Neural cell (in vitro differentiated cells): ENCODE data around the gene ZNF593. TPM values are rescaled to one million over a fixed set of nuclear protein-coding genes. Genes with fewer than 3 reads are reported as not detected.

ENCODE experiments used
- H2AFZ ChIP-seq: fragments of 200-600, 300-800 bp; sonication (generic), shearing (Covaris generic); 2 replicates; pipeline ENCODE4 v1.6.0; 2014; ENCODE audit warnings: low read depth, mild to moderate bottlenecking, antibody characterized with exemption, low read length, moderate library complexity
- H3F3A ChIP-seq: fragments of 200-600 bp; shearing (Covaris generic); 2 replicates; pipeline ENCODE4 v1.6.1; 2016; ENCODE audit warnings: mild to moderate bottlenecking, moderate library complexity, mixed read lengths, antibody characterized with exemption, low read length; ENCODE audit not compliant: insufficient read depth, poor library complexity, severe bottlenecking
- H3K27ac ChIP-seq: fragments of 200-600, 300-800 bp; sonication (generic), shearing (Covaris generic); 2 replicates; pipeline ENCODE4 v1.5.1; 2014; ENCODE audit warnings: mild to moderate bottlenecking, low read length, moderate library complexity
- H3K27me3 ChIP-seq: fragments of 300-800, 200-600 bp; sonication (generic), shearing (Covaris generic); 2 replicates; pipeline ENCODE4 v1.6.0; 2014; ENCODE audit warnings: mild to moderate bottlenecking, low read depth, low read length, moderate library complexity; ENCODE audit not compliant: insufficient read depth
- H3K36me3 ChIP-seq: fragments of 300-800, 200-600 bp; sonication (generic), shearing (Covaris generic); 2 replicates; pipeline ENCODE4 v1.5.1; 2014; ENCODE audit warnings: mild to moderate bottlenecking, antibody characterized with exemption, low read length, moderate library complexity; ENCODE audit not compliant: insufficient read depth
- H3K4me2 ChIP-seq: fragments of 300-800, 200-600 bp; sonication (generic), shearing (Covaris generic); 2 replicates; pipeline ENCODE4 v1.6.0; 2014; ENCODE audit warnings: mild to moderate bottlenecking, low read length
- H3K4me3 ChIP-seq: fragments of 300-800, 200-600 bp; sonication (generic), shearing (Covaris generic); 2 replicates; pipeline ENCODE4 v1.5.1; 2014; ENCODE audit warnings: mild to moderate bottlenecking, low read length, moderate library complexity
- H3K79me2 ChIP-seq: fragments of 200-600 bp; shearing (Covaris generic); replicated peaks from 2 replicates; pipeline ENCODE4 v1.6.0; 2014; ENCODE audit warnings: mild to moderate bottlenecking, low read length, moderate library complexity; ENCODE audit not compliant: insufficient read depth
- H3K9ac ChIP-seq: fragments of 300-800, 200-600 bp; sonication (generic), shearing (Covaris generic); 2 replicates; pipeline ENCODE4 v1.6.1; 2016; ENCODE audit warnings: mild to moderate bottlenecking, low read length, mixed read lengths
- H3K9me2 ChIP-seq: fragments of 200-600 bp; shearing (Covaris generic); 2 replicates; pipeline ENCODE4 v1.6.1; 2016; ENCODE audit warnings: mild to moderate bottlenecking, low read length, mixed read lengths; ENCODE audit not compliant: insufficient read depth
- H3K9me3 ChIP-seq: fragments of 200-600, 300-800 bp; sonication (generic), shearing (Covaris generic); 2 replicates; pipeline ENCODE4 v1.6.1; 2016; ENCODE audit warnings: mild to moderate bottlenecking, mixed run types, low read length, moderate library complexity, mixed read lengths
- H4K20me1 ChIP-seq: fragments of 200-600 bp; shearing (Covaris generic); 2 replicates; pipeline ENCODE4 v1.6.1; 2016; ENCODE audit warnings: mild to moderate bottlenecking, mixed run types; ENCODE audit not compliant: insufficient read depth
- EP300 ChIP-seq: fragments of 450-650 bp; conservative IDR thresholded peaks from 2 replicates; pipeline ENCODE4 v1.6.1; 2014; ENCODE audit warnings: antibody characterized with exemption, mild to moderate bottlenecking, moderate library complexity; ENCODE audit not compliant: poor library complexity, severe bottlenecking
- EZH2 ChIP-seq: fragments of 200-600, 300-800 bp; shearing (Covaris generic), sonication (generic); IDR thresholded peaks from 2 replicates; pipeline ENCODE4 v1.6.1; 2014; ENCODE audit warnings: antibody characterized with exemption, low read length, borderline replicate concordance, mild to moderate bottlenecking; ENCODE audit not compliant: insufficient read depth, poor library complexity, severe bottlenecking
- MXI1 ChIP-seq: fragments of 450-650 bp; conservative IDR thresholded peaks from 2 replicates; pipeline ENCODE4 v1.6.1; 2014; ENCODE audit warnings: antibody characterized with exemption, mild to moderate bottlenecking; ENCODE audit not compliant: poor library complexity, severe bottlenecking
- POLR2AphosphoS5 ChIP-seq: IDR thresholded peaks from 2 replicates; pipeline ENCODE4 v1.6.1; 2012
- RAD21 ChIP-seq: fragments of 450-650 bp; conservative IDR thresholded peaks from 2 replicates; pipeline ENCODE4 v1.6.1; 2014; ENCODE audit warnings: antibody characterized with exemption, mild to moderate bottlenecking, moderate library complexity
- SMC3 ChIP-seq: fragments of 450-650 bp; conservative IDR thresholded peaks from 2 replicates; pipeline ENCODE4 v1.6.1; 2014; ENCODE audit warnings: antibody characterized with exemption, mild to moderate bottlenecking, moderate library complexity; ENCODE audit not compliant: poor library complexity
- TAF1 ChIP-seq: IDR thresholded peaks from 2 replicates; pipeline ENCODE4 v1.6.1; 2012; ENCODE audit warnings: low read depth
- polyA plus RNA-seq: library from polyadenylated mRNA; depleted of rRNA; stranded (reverse); fragments of >200 nt; gene quantifications from 2 replicates; pipeline ENCODE4 v1.2.3, GENCODE V29; 2014
- TF ChIP-seq, protein P1 (sequence below): IDR thresholded peaks from 2 replicates; pipeline ENCODE4 v1.6.1; 2012; ENCODE audit warnings: borderline replicate concordance
- TF ChIP-seq, protein P2 (sequence below): fragments of 450-650 bp; IDR thresholded peaks from 2 replicates; pipeline ENCODE4 v1.5.1; 2014; ENCODE audit warnings: antibody characterized with exemption, mild to moderate bottlenecking, moderate library complexity; ENCODE audit not compliant: poor library complexity, severe bottlenecking

Gene ZNF593
- polyA plus RNA-seq, 1 donor from 2014 or later, result 25.0 TPM

GRCh38 chr1:26210147-26210870 is 40.6 kb downstream of the ZNF593 start:
- peak overlapping the region; percentile 17 for H2AFZ ChIP-seq
- peak overlapping the region; percentile 54 for H3K27ac ChIP-seq
- no peaks in the 10 kb centered on the region for H3K27me3 ChIP-seq
- no peaks in the 10 kb centered on the region for H3F3A ChIP-seq
- H4K20me1 ChIP-seq, result no peaks in the 10 kb centered on the region
- no peak overlapping the region for H3K9ac ChIP-seq
- no peaks in the 10 kb centered on the region for H3K79me2 ChIP-seq
- H3K36me3 ChIP-seq, result no peaks in the 10 kb centered on the region
- H3K9me2 ChIP-seq, result no peaks in the 10 kb centered on the region
- TF ChIP-seq, protein P1, sequence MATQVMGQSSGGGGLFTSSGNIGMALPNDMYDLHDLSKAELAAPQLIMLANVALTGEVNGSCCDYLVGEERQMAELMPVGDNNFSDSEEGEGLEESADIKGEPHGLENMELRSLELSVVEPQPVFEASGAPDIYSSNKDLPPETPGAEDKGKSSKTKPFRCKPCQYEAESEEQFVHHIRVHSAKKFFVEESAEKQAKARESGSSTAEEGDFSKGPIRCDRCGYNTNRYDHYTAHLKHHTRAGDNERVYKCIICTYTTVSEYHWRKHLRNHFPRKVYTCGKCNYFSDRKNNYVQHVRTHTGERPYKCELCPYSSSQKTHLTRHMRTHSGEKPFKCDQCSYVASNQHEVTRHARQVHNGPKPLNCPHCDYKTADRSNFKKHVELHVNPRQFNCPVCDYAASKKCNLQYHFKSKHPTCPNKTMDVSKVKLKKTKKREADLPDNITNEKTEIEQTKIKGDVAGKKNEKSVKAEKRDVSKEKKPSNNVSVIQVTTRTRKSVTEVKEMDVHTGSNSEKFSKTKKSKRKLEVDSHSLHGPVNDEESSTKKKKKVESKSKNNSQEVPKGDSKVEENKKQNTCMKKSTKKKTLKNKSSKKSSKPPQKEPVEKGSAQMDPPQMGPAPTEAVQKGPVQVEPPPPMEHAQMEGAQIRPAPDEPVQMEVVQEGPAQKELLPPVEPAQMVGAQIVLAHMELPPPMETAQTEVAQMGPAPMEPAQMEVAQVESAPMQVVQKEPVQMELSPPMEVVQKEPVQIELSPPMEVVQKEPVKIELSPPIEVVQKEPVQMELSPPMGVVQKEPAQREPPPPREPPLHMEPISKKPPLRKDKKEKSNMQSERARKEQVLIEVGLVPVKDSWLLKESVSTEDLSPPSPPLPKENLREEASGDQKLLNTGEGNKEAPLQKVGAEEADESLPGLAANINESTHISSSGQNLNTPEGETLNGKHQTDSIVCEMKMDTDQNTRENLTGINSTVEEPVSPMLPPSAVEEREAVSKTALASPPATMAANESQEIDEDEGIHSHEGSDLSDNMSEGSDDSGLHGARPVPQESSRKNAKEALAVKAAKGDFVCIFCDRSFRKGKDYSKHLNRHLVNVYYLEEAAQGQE, result no peak
- H3K9me3 ChIP-seq, result no peaks in the 10 kb centered on the region
- H3K4me2 ChIP-seq, result peak overlapping the region; percentile 31
- peak overlapping the region; percentile 21 for H3K4me3 ChIP-seq

GRCh38 chr1:26212726-26213125 is 43.0 kb downstream of the ZNF593 start:
- Histone ChIP-seq H2AFZ (no peak overlapping the region), H3K9ac (no peak overlapping the region), H3K27me3 (no peaks in the 10 kb centered on the region), H3K9me3 (no peaks in the 10 kb centered on the region), H3K79me2 (no peaks in the 10 kb centered on the region), H3K4me3 (no peak overlapping the region), H3K4me2 (no peak overlapping the region), H3K9me2 (no peaks in the 10 kb centered on the region), H4K20me1 (no peaks in the 10 kb centered on the region), H3K36me3 (no peaks in the 10 kb centered on the region), H3F3A (no peaks in the 10 kb centered on the region), H3K27ac (no peak overlapping the region)
- TF ChIP-seq SMC3 (no peak), POLR2AphosphoS5 (no peak), EP300 (no peak), MXI1 (no peak), EZH2 (no peak), TAF1 (no peak), RAD21 (no peak)
- TF ChIP-seq, protein P1, result no peak
- TF ChIP-seq, protein P2, sequence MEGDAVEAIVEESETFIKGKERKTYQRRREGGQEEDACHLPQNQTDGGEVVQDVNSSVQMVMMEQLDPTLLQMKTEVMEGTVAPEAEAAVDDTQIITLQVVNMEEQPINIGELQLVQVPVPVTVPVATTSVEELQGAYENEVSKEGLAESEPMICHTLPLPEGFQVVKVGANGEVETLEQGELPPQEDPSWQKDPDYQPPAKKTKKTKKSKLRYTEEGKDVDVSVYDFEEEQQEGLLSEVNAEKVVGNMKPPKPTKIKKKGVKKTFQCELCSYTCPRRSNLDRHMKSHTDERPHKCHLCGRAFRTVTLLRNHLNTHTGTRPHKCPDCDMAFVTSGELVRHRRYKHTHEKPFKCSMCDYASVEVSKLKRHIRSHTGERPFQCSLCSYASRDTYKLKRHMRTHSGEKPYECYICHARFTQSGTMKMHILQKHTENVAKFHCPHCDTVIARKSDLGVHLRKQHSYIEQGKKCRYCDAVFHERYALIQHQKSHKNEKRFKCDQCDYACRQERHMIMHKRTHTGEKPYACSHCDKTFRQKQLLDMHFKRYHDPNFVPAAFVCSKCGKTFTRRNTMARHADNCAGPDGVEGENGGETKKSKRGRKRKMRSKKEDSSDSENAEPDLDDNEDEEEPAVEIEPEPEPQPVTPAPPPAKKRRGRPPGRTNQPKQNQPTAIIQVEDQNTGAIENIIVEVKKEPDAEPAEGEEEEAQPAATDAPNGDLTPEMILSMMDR, result no peak
